ENCODE results near the gene PIGU. TPM values are rescaled to one million over a fixed set of nuclear protein-coding genes. Genes with fewer than 3 reads are reported as not detected.
A peak's percentile ranks its signal among the peaks of the same experiment; 100 is the strongest.

PIGU gene
- total RNA-seq, 5 donors from 2014 or later (not counting 1 experiment from before 2014, with no cell fraction given): 8.6 to 17.1 (median 13.6) TPM

GRCh38 chr20:34542439-34542838 is 134.5 kb downstream of the PIGU start:
- H3K36me3 ChIP-seq (ENCODE audit: control insufficient read depth in 2 of 2, extremely low read depth in 1 of 2, insufficient read depth in 1 of 2, low read length in 1 of 2): peaks cover 10 to 33% of the 10 kb centered on the region in 2 donors
- H3K4me1 Mint-ChIP-seq: peaks cover 28 to 50% (median 32%) of the 10 kb centered on the region in 3 donors
- H3K4me1 ChIP-seq (ENCODE audit: control insufficient read depth in 1 of 2, extremely low read depth in 1 of 2, insufficient read depth in 2 of 2, low read length in 2 of 2): peaks cover 0 to 39% of the 10 kb centered on the region in 2 experiments
- no peaks in the 10 kb centered on the region for H3K9me3 ChIP-seq
- no peak overlapping the region for H3K4me3 Mint-ChIP-seq
- H3K27ac Mint-ChIP-seq: peak overlapping the region in 1 of 2 donors; percentile 52
- ChIA-PET CTCF (interaction anchor here in 1 of 2 donors (0.7 kb wide), 1 partner anchor 1983 kb away, joined by 3 read pairs; no protein-coding TSS in a partner anchor), POLR2A (no interaction called here)
- no peak for ATAC-seq (replicated peaks in 1 of 4)
- H3K9me3 Mint-ChIP-seq: no peaks in the 10 kb centered on the region
- peak overlapping the region; percentile 83 for H3K27ac ChIP-seq (ENCODE audit: low read length)
- no peaks in the 10 kb centered on the region for H3K27me3 Mint-ChIP-seq
- no peak for DNase-seq
- H3K27me3 ChIP-seq (replicated peaks in 1 of 2; ENCODE audit: control insufficient read depth in 2 of 2, extremely low read depth in 1 of 2, insufficient read depth in 2 of 2, low read length in 1 of 2): no peaks in the 10 kb centered on the region
- H3K36me3 Mint-ChIP-seq: peaks cover 17% of the 10 kb centered on the region
- H3K4me3 ChIP-seq (ENCODE audit: control insufficient read depth in 1 of 2, extremely low read depth in 1 of 2, low read length in 1 of 2): no peak overlapping the region
- 100% methylated on average over 5 of the region's 6 CpGs for WGBS (ENCODE audit: insufficient coverage)

GRCh38 chr20:34541917-34542316 is 135.0 kb downstream of the PIGU start:
- no peak overlapping the region for H3K4me3 Mint-ChIP-seq
- POLR2A ChIA-PET: no interaction called here

GRCh38 chr20:34541264-34541901 is 135.5 kb downstream of the PIGU start:
- ChIA-PET CTCF (interaction anchor here in 1 of 2 donors (0.6 kb wide), 1 partner anchor 10 kb away, joined by 3 read pairs; no protein-coding TSS in a partner anchor), POLR2A (no interaction called here)
- Mint-ChIP-seq H3K27me3 (no peaks in the 10 kb centered on the region), H3K9me3 (no peaks in the 10 kb centered on the region), H3K4me3 (peak overlapping the region in 1 of 3 donors; percentile 17), H3K4me1 (peaks cover 28 to 50% (median 32%) of the 10 kb centered on the region in 3 donors), H3K27ac (peak overlapping the region; percentile 88 to 91), H3K36me3 (peaks cover 25% of the 10 kb centered on the region)
- peaks cover 0 to 39% of the 10 kb centered on the region in 2 experiments for H3K4me1 ChIP-seq (ENCODE audit: control insufficient read depth in 1 of 2, extremely low read depth in 1 of 2, insufficient read depth in 2 of 2, low read length in 2 of 2)
- ATAC-seq (replicated peaks in 1 of 4) (peak in 2 of 4 experiments; percentile 20 to 74), DNase-seq (peak in 2 of 35 experiments; percentile 12 to 70)
- H3K9me3 ChIP-seq: no peaks in the 10 kb centered on the region
- H3K27ac ChIP-seq (ENCODE audit: low read length): peak overlapping the region; percentile 83
- 74% methylated on average over 3 of the region's 13 CpGs for WGBS (ENCODE audit: insufficient coverage)
- no peaks in the 10 kb centered on the region for H3K27me3 ChIP-seq (replicated peaks in 1 of 2; ENCODE audit: control insufficient read depth in 2 of 2, extremely low read depth in 1 of 2, insufficient read depth in 2 of 2, low read length in 1 of 2)
- peaks cover 14 to 42% of the 10 kb centered on the region in 2 donors for H3K36me3 ChIP-seq (ENCODE audit: control insufficient read depth in 2 of 2, extremely low read depth in 1 of 2, insufficient read depth in 1 of 2, low read length in 1 of 2)
- no peak overlapping the region for H3K4me3 ChIP-seq (ENCODE audit: control insufficient read depth in 1 of 2, extremely low read depth in 1 of 2, low read length in 1 of 2)

More at GRCh38 chr20:34541917-34542316, 135.0 kb downstream of the PIGU start:
- ATAC-seq (replicated peaks in 1 of 4) (no peak), DNase-seq (no peak)
- Mint-ChIP-seq H3K36me3 (peaks cover 22% of the 10 kb centered on the region), H3K9me3 (no peaks in the 10 kb centered on the region), H3K4me1 (peaks cover 28 to 50% (median 32%) of the 10 kb centered on the region in 3 donors), H3K27me3 (no peaks in the 10 kb centered on the region), H3K27ac (peak overlapping the region; percentile 55 to 88)
- H3K4me1 ChIP-seq (ENCODE audit: control insufficient read depth in 1 of 2, extremely low read depth in 1 of 2, insufficient read depth in 2 of 2, low read length in 2 of 2): peaks cover 0 to 39% of the 10 kb centered on the region in 2 experiments
- 84% methylated on average over 4 of the region's 16 CpGs for WGBS (ENCODE audit: insufficient coverage)
- H3K9me3 ChIP-seq: no peaks in the 10 kb centered on the region
- no peaks in the 10 kb centered on the region for H3K27me3 ChIP-seq (replicated peaks in 1 of 2; ENCODE audit: control insufficient read depth in 2 of 2, extremely low read depth in 1 of 2, insufficient read depth in 2 of 2, low read length in 1 of 2)
- peaks cover 14 to 38% of the 10 kb centered on the region in 2 donors for H3K36me3 ChIP-seq (ENCODE audit: control insufficient read depth in 2 of 2, extremely low read depth in 1 of 2, insufficient read depth in 1 of 2, low read length in 1 of 2)
- H3K4me3 ChIP-seq (ENCODE audit: control insufficient read depth in 1 of 2, extremely low read depth in 1 of 2, low read length in 1 of 2): no peak overlapping the region
- peak overlapping the region; percentile 83 for H3K27ac ChIP-seq (ENCODE audit: low read length)
- CTCF ChIA-PET: interaction anchor here in 1 of 2 donors (0.7 kb wide), 1 partner anchor 1983 kb away, joined by 3 read pairs; no protein-coding TSS in a partner anchor

- 65% methylated on average over 6 of the region's 15 CpGs for WGBS (ENCODE audit: insufficient coverage)
- Mint-ChIP-seq H3K4me3 (no peak overlapping the region), H3K27me3 (no peaks in the 10 kb centered on the region), H3K27ac (peak overlapping the region; percentile 88 to 91), H3K36me3 (peaks cover 27% of the 10 kb centered on the region), H3K9me3 (no peaks in the 10 kb centered on the region), H3K4me1 (peaks cover 28 to 50% (median 32%) of the 10 kb centered on the region in 3 donors)
- Histone ChIP-seq H3K4me1 (ENCODE audit: control insufficient read depth in 1 of 2, extremely low read depth in 1 of 2, insufficient read depth in 2 of 2, low read length in 2 of 2) (peaks cover 0 to 39% of the 10 kb centered on the region in 2 experiments), H3K27ac (ENCODE audit: low read length) (peak overlapping the region; percentile 83), H3K27me3 (replicated peaks in 1 of 2; ENCODE audit: control insufficient read depth in 2 of 2, extremely low read depth in 1 of 2, insufficient read depth in 2 of 2, low read length in 1 of 2) (no peaks in the 10 kb centered on the region), H3K36me3 (ENCODE audit: control insufficient read depth in 2 of 2, extremely low read depth in 1 of 2, insufficient read depth in 1 of 2, low read length in 1 of 2) (peaks cover 18 to 48% of the 10 kb centered on the region in 2 donors), H3K9me3 (no peaks in the 10 kb centered on the region), H3K4me3 (ENCODE audit: control insufficient read depth in 1 of 2, extremely low read depth in 1 of 2, low read length in 1 of 2) (no peak overlapping the region)
- ChIA-PET POLR2A (interaction anchor here in 1 of 2 donors (0.6 kb wide), 1 partner anchor 136 kb away, joined by 4 read pairs; the partner anchor contains the start of gene PIGU), CTCF (interaction anchor here (0.6 to 1.3 kb wide), 3 partner anchors 10 to 228 kb away, joined by 3 to 7 read pairs (median 3); no protein-coding TSS in a partner anchor)
- ATAC-seq (replicated peaks in 1 of 4) (no peak), DNase-seq (peak in 1 of 35 experiments; percentile 20)
Measured at GRCh38 chr20:34540596-34541263, 136.2 kb downstream of the PIGU start.

- peaks cover 22 to 57% of the 10 kb centered on the region in 2 donors for H3K36me3 ChIP-seq (ENCODE audit: control insufficient read depth in 2 of 2, extremely low read depth in 1 of 2, insufficient read depth in 1 of 2, low read length in 1 of 2)
Measured at GRCh38 chr20:34539756-34540155, 137.1 kb downstream of the PIGU start.

GRCh38 chr20:34538671-34539123 is 138.2 kb downstream of the PIGU start:
- H3K9me3 ChIP-seq: no peaks in the 10 kb centered on the region
- DNase-seq (peak in 21 of 35 experiments; percentile 16 to 68 (median 42)), ATAC-seq (replicated peaks in 1 of 4) (peak; percentile 41 to 66 (median 50))
- Mint-ChIP-seq H3K4me1 (peaks cover 16 to 38% (median 21%) of the 10 kb centered on the region in 3 donors), H3K27ac (peak overlapping the region in 1 of 2 donors; percentile 11), H3K4me3 (no peak overlapping the region), H3K9me3 (no peaks in the 10 kb centered on the region), H3K36me3 (peaks cover 41% of the 10 kb centered on the region), H3K27me3 (no peaks in the 10 kb centered on the region)
- H3K4me1 ChIP-seq (ENCODE audit: control insufficient read depth in 1 of 2, extremely low read depth in 1 of 2, insufficient read depth in 2 of 2, low read length in 2 of 2): peaks cover 0 to 30% of the 10 kb centered on the region in 2 experiments
- peaks cover 27 to 68% of the 10 kb centered on the region in 2 donors for H3K36me3 ChIP-seq (ENCODE audit: control insufficient read depth in 2 of 2, extremely low read depth in 1 of 2, insufficient read depth in 1 of 2, low read length in 1 of 2)
- no peak overlapping the region for H3K4me3 ChIP-seq (ENCODE audit: control insufficient read depth in 1 of 2, extremely low read depth in 1 of 2, low read length in 1 of 2)
- WGBS (ENCODE audit: insufficient coverage): 18% methylated on average over 2 of the region's 5 CpGs
- H3K27me3 ChIP-seq (replicated peaks in 1 of 2; ENCODE audit: control insufficient read depth in 2 of 2, extremely low read depth in 1 of 2, insufficient read depth in 2 of 2, low read length in 1 of 2): no peaks in the 10 kb centered on the region
- POLR2A ChIA-PET: no interaction called here
- CTCF ChIA-PET: interaction anchor here (0.6 to 1.3 kb wide), 7 partner anchors 11 to 348 kb away, joined by 3 to 7 read pairs (median 3); no protein-coding TSS in a partner anchor
- no peak overlapping the region for H3K27ac ChIP-seq (ENCODE audit: low read length)

More at GRCh38 chr20:34539756-34540155, 137.1 kb downstream of the PIGU start:
- Histone ChIP-seq H3K27ac (ENCODE audit: low read length) (no peak overlapping the region), H3K27me3 (replicated peaks in 1 of 2; ENCODE audit: control insufficient read depth in 2 of 2, extremely low read depth in 1 of 2, insufficient read depth in 2 of 2, low read length in 1 of 2) (no peaks in the 10 kb centered on the region), H3K4me1 (ENCODE audit: control insufficient read depth in 1 of 2, extremely low read depth in 1 of 2, insufficient read depth in 2 of 2, low read length in 2 of 2) (peaks cover 0 to 37% of the 10 kb centered on the region in 2 experiments), H3K9me3 (no peaks in the 10 kb centered on the region), H3K4me3 (ENCODE audit: control insufficient read depth in 1 of 2, extremely low read depth in 1 of 2, low read length in 1 of 2) (no peak overlapping the region)
- ChIA-PET POLR2A (no interaction called here), CTCF (interaction anchor here (0.6 to 1.3 kb wide), 7 partner anchors 16 to 229 kb away, joined by 3 to 7 read pairs (median 3); partner anchors contain the start of gene ITCH (in 1 of the 2))
- Mint-ChIP-seq H3K27me3 (no peaks in the 10 kb centered on the region), H3K36me3 (peaks cover 34% of the 10 kb centered on the region), H3K4me1 (peaks cover 27 to 49% (median 31%) of the 10 kb centered on the region in 3 donors), H3K9me3 (no peaks in the 10 kb centered on the region), H3K4me3 (no peak overlapping the region), H3K27ac (peak overlapping the region in 1 of 2 donors; percentile 64)
- no peak for DNase-seq
- ATAC-seq (replicated peaks in 1 of 4): no peak
- WGBS (ENCODE audit: insufficient coverage): no CpG with 5 or more reads among the region's 8 CpGs

All from T-cell (primary cell).